PC-9 (cell line): ENCODE results near the gene HOXB6. TPM values are rescaled to one million over a fixed set of nuclear protein-coding genes. Genes with fewer than 3 reads are reported as not detected.

Source experiments
- BruUV-seq: library from RNA; stranded (reverse); fragments of 400-500 nt; replicated peaks from 2 replicates; lab custom pipeline; 2021; lab: Mats Ljungman, UMichigan
- CTCF ChIA-PET: fragments of 300-600 bp; sonication (Branson Sonifier 250); formaldehyde crosslinking; loops from one replicate; lab custom pipeline; 2022; ENCODE audit warnings: antibody characterized with exemption; lab: Charles Lee
- POLR2A ChIA-PET: fragments of 300-600 bp; sonication (Branson Sonifier 250); formaldehyde crosslinking; loops from one replicate; lab custom pipeline; 2022; ENCODE audit warnings: antibody characterized with exemption; ENCODE audit not compliant: unreplicated experiment; lab: Charles Lee
- DNase-seq, 2 experiments: peaks; one replicate each; pipeline versions ENCODE4 v3.0.0 to v3.0.0-alpha.2; 2015 to 2022; ENCODE audit warnings: mixed read lengths in 1 of 2
- H2AFZ ChIP-seq: fragments of 200-600 bp; sonication (generic); 2 replicates; pipeline ENCODE4 v1.8.1; 2017; ENCODE audit warnings: antibody characterized with exemption
- H3F3A ChIP-seq: fragments of 200-600 bp; sonication (generic); 2 replicates; pipeline ENCODE4 v1.8.1; 2017; ENCODE audit warnings: antibody characterized with exemption, mild to moderate bottlenecking, low read depth; ENCODE audit not compliant: insufficient read depth
- H3K27ac ChIP-seq: fragments of 200-600 bp; sonication (generic); 2 replicates; pipeline ENCODE4 v1.6.1; 2016; ENCODE audit warnings: mixed run types
- H3K27me3 ChIP-seq: fragments of 200-600 bp; sonication (generic); 2 replicates; pipeline ENCODE4 v1.6.1; 2016; ENCODE audit warnings: low read depth, mixed run types; ENCODE audit not compliant: insufficient read depth
- H3K36me3 ChIP-seq: fragments of 200-600 bp; sonication (generic); 2 replicates; pipeline ENCODE4 v1.6.1; 2016; ENCODE audit warnings: low read depth, mixed run types
- H3K4me1 ChIP-seq: fragments of 200-600 bp; sonication (generic); replicated peaks from 2 replicates; pipeline ENCODE4 v1.6.1; 2016; ENCODE audit warnings: mixed run types; ENCODE audit not compliant: insufficient read depth
- H3K4me2 ChIP-seq: fragments of 200-600 bp; sonication (generic); 2 replicates; pipeline ENCODE4 v1.6.1; 2017; ENCODE audit warnings: mixed run types
- H3K4me3 ChIP-seq: fragments of 200-600 bp; sonication (generic); 2 replicates; pipeline ENCODE4 v1.6.1; 2016; ENCODE audit warnings: mixed run types
- H3K79me2 ChIP-seq: fragments of 200-600 bp; sonication (generic); 2 replicates; pipeline ENCODE4 v1.6.1; 2017; ENCODE audit warnings: low read depth, mixed run types
- H3K9me2 ChIP-seq: fragments of 200-600 bp; sonication (generic); 2 replicates; pipeline ENCODE4 v1.8.1; 2017; ENCODE audit warnings: mild to moderate bottlenecking; ENCODE audit not compliant: insufficient read depth
- H3K9me3 ChIP-seq: fragments of 200-600 bp; sonication (generic); 2 replicates; pipeline ENCODE4 v1.8.1; 2016; ENCODE audit warnings: low read depth; ENCODE audit not compliant: insufficient read depth
- H4K20me1 ChIP-seq: fragments of 200-600 bp; sonication (generic); 2 replicates; pipeline ENCODE4 v1.8.1; 2017; ENCODE audit not compliant: insufficient read depth
- EZH2 ChIP-seq: fragments of 200-600 bp; sonication (generic); IDR thresholded peaks from 2 replicates; pipeline ENCODE4 v1.8.0; 2017; ENCODE audit warnings: antibody characterized with exemption, low read depth
- intact Hi-C: fragments of 100-400 bp; cut with micrococcal nuclease; formaldehyde crosslinking; loops from one replicate; pipeline ENCODE4 v1.10.0; 2022; ENCODE audit not compliant: unreplicated experiment
- total RNA-seq: library from RNA; stranded (reverse); gene quantifications from 2 replicates; pipeline ENCODE4 v1.2.3, GENCODE V29; 2021
- TF ChIP-seq, protein P1 (sequence below): fragments of 200-600 bp; sonication (generic); conservative IDR thresholded peaks from 2 replicates; pipeline ENCODE4 v1.6.1; 2017; ENCODE audit warnings: mixed run types, antibody characterized with exemption, mild to moderate bottlenecking, moderate library complexity

HOXB6 gene
- total RNA-seq, 1 experiment from 2014 or later: 30.7 TPM

DNA sequence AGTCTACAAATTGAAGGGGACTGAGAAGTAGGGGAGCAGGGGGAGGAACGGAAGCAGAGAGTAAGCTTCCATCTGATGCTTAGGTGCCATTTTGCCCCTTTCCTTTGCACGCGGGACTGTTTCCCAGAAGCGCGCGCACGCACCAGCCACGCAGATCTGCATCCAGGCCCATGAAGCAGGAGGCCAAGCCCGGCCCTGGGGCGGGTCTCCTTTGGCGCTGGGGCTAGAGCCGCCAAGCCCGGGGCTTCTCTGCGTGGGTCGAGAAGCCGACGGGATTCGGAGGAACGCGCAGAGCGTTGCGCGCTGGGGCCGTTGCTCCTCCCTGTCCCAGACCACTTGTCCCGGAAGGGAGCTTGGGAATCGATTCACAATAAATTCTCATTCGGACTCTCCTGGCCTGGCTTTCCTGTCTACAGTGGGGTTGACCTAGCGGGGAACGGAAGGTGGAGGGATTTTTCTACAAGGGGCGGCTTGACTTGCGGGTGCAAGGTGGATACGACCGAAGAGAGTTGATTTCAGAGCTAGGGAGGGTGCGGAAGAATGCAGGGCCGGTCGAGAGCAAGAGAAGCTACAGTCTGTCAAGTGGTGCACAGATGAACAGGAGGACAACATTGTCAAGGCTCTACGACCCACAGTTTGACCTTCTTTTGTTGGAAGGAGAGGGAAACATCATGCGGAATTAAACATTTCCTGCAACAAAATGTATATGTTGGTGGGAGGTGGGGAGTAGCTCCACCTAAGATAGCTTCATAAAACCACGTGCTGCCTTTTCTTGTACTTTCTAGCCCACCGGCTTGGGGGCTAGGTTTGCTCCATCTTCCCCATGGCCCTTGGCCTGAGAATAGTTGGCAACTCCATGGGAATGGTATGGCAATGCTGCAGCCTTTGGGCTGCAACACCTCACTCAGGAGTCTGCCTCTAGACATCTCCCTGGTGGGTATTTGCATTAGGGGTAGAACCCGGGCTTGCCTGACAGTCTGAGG, 16.9 kb upstream of the HOXB6 start:
- Histone ChIP-seq H3K4me1 (peaks cover 4% of the 10 kb centered on the region; the same call in 1 of the 2 replicates), H3F3A (peaks cover 13% of the 10 kb centered on the region; the same call in 1 of the 2 replicates), H3K9me3 (no peaks in the 10 kb centered on the region), H3K36me3 (no peaks in the 10 kb centered on the region), H3K4me3 (no peak overlapping the region), H3K9me2 (no peaks in the 10 kb centered on the region), H3K4me2 (no peak overlapping the region), H2AFZ (no peak overlapping the region), H3K79me2 (no peaks in the 10 kb centered on the region), H3K27me3 (no peaks in the 10 kb centered on the region), H3K27ac (no peak overlapping the region), H4K20me1 (no peaks in the 10 kb centered on the region; the same call in 1 of the 2 replicates)
- TF ChIP-seq, protein P1, sequence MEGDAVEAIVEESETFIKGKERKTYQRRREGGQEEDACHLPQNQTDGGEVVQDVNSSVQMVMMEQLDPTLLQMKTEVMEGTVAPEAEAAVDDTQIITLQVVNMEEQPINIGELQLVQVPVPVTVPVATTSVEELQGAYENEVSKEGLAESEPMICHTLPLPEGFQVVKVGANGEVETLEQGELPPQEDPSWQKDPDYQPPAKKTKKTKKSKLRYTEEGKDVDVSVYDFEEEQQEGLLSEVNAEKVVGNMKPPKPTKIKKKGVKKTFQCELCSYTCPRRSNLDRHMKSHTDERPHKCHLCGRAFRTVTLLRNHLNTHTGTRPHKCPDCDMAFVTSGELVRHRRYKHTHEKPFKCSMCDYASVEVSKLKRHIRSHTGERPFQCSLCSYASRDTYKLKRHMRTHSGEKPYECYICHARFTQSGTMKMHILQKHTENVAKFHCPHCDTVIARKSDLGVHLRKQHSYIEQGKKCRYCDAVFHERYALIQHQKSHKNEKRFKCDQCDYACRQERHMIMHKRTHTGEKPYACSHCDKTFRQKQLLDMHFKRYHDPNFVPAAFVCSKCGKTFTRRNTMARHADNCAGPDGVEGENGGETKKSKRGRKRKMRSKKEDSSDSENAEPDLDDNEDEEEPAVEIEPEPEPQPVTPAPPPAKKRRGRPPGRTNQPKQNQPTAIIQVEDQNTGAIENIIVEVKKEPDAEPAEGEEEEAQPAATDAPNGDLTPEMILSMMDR: no peak
- no peak for TF ChIP-seq EZH2
- POLR2A ChIA-PET: no interaction called here
- BruUV-seq: no TSS peak
- intact Hi-C loops: no loop called here
- no peak for DNase-seq
- CTCF ChIA-PET: interaction anchor here (0.5 to 0.8 kb wide), 2 partner anchors 270 to 404 kb away, joined by 6 to 11 read pairs; no protein-coding TSS in a partner anchor

DNA sequence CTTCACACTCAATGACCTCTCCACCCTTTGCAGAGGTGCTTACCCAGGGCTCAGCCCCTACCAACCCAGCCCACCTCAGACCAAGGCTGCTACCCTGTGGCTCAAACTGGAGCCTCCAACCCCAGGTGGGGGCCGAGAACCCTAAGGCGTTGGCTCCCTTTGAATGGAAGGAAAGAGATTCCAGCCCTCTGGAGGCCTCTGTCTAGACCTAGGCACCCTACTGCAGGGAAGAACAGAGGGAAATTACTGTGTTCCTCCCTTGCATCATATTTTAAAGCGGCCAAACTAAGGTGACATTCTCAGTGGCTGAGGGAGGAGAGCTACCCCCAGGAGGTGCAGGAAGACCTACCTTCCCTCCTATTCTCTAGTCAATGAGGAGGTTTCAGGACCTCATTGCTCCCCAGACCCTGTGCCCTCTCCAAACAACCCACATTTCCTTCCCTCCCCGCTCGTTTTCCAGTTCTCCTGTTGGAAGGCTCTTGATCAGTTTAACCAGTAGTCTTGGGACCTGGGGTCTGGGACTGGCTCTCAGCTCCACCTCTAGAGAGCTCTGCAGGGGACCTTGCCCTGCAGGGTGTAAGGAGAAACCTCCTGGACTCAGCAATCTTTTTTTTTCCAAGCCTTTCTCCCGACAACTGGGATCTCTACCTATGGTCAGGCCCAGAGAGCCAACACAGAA, 15.8 kb upstream of the HOXB6 start:
- Histone ChIP-seq H3K79me2 (no peaks in the 10 kb centered on the region), H3K9me2 (no peaks in the 10 kb centered on the region), H3F3A (peaks cover 8% of the 10 kb centered on the region; the same call in 1 of the 2 replicates), H3K4me3 (no peak overlapping the region), H3K9me3 (no peaks in the 10 kb centered on the region), H3K27ac (no peak overlapping the region), H3K27me3 (no peaks in the 10 kb centered on the region), H3K36me3 (no peaks in the 10 kb centered on the region), H4K20me1 (no peaks in the 10 kb centered on the region; the same call in 1 of the 2 replicates), H2AFZ (no peak overlapping the region), H3K4me2 (no peak overlapping the region), H3K4me1 (0 out of 2 replicates have a peak, but pooled peaks cover 4% of the 10 kb centered on the region)
- BruUV-seq: no TSS peak
- ChIA-PET CTCF (no interaction called here), POLR2A (no interaction called here)
- DNase-seq: no peak
- TF ChIP-seq, protein P1: no peak
- TF ChIP-seq EZH2: no peak
- intact Hi-C loops: no loop called here

DNA sequence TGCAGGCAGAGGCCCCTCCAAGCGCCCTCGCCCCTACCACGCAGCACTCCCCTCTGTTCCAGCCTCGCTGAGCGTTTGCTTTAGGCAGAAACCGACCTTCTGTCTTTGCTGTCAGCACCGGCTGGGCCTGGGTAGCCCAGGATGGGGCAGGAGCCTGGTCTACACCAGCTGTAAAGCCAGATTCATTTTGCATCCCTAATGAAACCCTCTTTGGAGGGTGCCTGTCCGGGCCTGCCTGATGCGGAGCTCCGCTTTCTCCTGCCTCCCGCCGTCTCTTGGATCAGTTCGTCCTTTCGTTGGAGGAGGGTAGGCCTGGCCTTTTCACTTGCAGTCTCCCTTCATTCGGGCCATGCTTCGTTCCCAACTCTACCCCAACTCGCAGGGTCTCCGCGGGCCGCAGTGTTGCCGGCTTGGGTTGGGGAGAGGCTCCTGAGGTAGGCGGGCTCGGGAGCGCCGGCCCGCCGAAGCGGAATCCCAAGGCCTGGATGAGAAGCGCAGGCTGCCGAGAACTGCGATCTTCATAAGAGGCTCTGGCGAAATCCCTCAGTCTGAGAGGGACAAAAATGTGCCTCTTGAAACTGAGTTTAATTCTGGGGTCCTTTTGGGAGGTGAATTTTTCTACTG, 15.2 kb upstream of the HOXB6 start:
- POLR2A ChIA-PET: no interaction called here
- no peaks in the 10 kb centered on the region for H3K9me2 ChIP-seq
- TF ChIP-seq EZH2: no peak
- TF ChIP-seq, protein P1: no peak
- H3K4me2 ChIP-seq: no peak overlapping the region
- H3F3A ChIP-seq: peaks cover 7% of the 10 kb centered on the region; the same call in 1 of the 2 replicates
- DNase-seq: no peak
- no peaks in the 10 kb centered on the region for H3K27me3 ChIP-seq
- CTCF ChIA-PET: interaction anchor here (0.6 kb wide), 1 partner anchor 389 kb away, joined by 4 read pairs; no protein-coding TSS in a partner anchor
- H3K36me3 ChIP-seq: no peaks in the 10 kb centered on the region
- no peaks in the 10 kb centered on the region; the same call in 1 of the 2 replicates for H4K20me1 ChIP-seq
- no peak overlapping the region for H2AFZ ChIP-seq
- BruUV-seq: no TSS peak
- no peaks in the 10 kb centered on the region for H3K9me3 ChIP-seq
- no peak overlapping the region for H3K27ac ChIP-seq
- H3K79me2 ChIP-seq: no peaks in the 10 kb centered on the region
- H3K4me3 ChIP-seq: no peak overlapping the region
- intact Hi-C loops: loop anchor here (2.0 to 10.0 kb wide), 6 partner anchors 268 to 675 kb away; partner anchors contain the start of gene PNPO
- H3K4me1 ChIP-seq: 0 out of 2 replicates have a peak, but pooled peaks cover 4% of the 10 kb centered on the region
